SK-N-MC (cell line): ENCODE measurements around the gene MLX.

Experiments used
- FOXP2 ChIP-seq: optimal IDR thresholded peaks from 2 replicates; pipeline ENCODE3; 2011; ENCODE audit warnings: mild to moderate bottlenecking, moderate library complexity; ENCODE audit not compliant: insufficient read depth; ENCODE audit errors: extremely low read length, control extremely low read depth
- POLR2AphosphoS5 ChIP-seq: IDR thresholded peaks from 2 replicates; pipeline ENCODE4 v1.6.1; 2012; ENCODE audit warnings: mild to moderate bottlenecking, low read depth, low read length, borderline replicate concordance

GRCh38 chr17:42560246-42560645, 6.7 kb upstream of the MLX start:
- TF ChIP-seq POLR2AphosphoS5, result no peak
- no peak for TF ChIP-seq FOXP2
